K562 (cell line): Measurements from ENCODE around the gene TADA2A.

Source experiments
- ATF1 ChIP-seq, 2 experiments: fragments of 450-650 bp in 1 of 2; IDR thresholded peaks; 2 replicates each; pipeline ENCODE4 v1.6.1; 2016; ENCODE audit warnings: missing compliant biosample characterization in 1 of 2, missing genetic modification characterization in 1 of 2
- EHMT2 ChIP-seq: fragments of 450-650 bp; IDR thresholded peaks from 2 replicates; pipeline ENCODE4 v1.6.1; 2018; ENCODE audit warnings: antibody characterized with exemption
- NFYB ChIP-seq: IDR thresholded peaks from 2 replicates; pipeline ENCODE4 v1.6.1; 2011; ENCODE audit warnings: mild to moderate bottlenecking, moderate library complexity; ENCODE audit not compliant: insufficient read length; ENCODE audit errors: extremely low read depth
- TCF3 ChIP-seq: sonication (generic); formaldehyde crosslinking; IDR thresholded peaks from 2 replicates; pipeline ENCODE4 v1.4.0; 2020; ENCODE audit warnings: mild to moderate bottlenecking, missing genetic modification reagents
- TEAD4 ChIP-seq, 2 experiments: sonication (generic) in 1 of 2; formaldehyde crosslinking in 1 of 2; IDR thresholded peaks; 2 replicates each; pipeline versions ENCODE4 v1.6.1 to v1.8.0; 2012 to 2022; ENCODE audit warnings: borderline replicate concordance in 1 of 2, inconsistent platforms in 1 of 2, low read length in 1 of 2, mild to moderate bottlenecking in 1 of 2, missing genetic modification reagents in 1 of 2
- ZNF445 ChIP-seq: fragments of 250-450 bp; sonication (Bioruptor Pico); IDR thresholded peaks from 2 replicates; pipeline ENCODE4 v1.4.0; 2020; ENCODE audit warnings: low read depth, mild to moderate bottlenecking, moderate library complexity
- TF ChIP-seq, protein P1 (sequence below), 3 experiments: IDR thresholded peaks in 2 of 3; conservative IDR thresholded peaks in 1 of 3; 2 replicates each; pipeline ENCODE4 v1.5.1; 2011 to 2012; ENCODE audit warnings: low read length in 3 of 3, mild to moderate bottlenecking in 3 of 3, control low read depth in 2 of 3, improper control_type of control experiment in 1 of 3, inconsistent platforms in 1 of 3, low read depth in 1 of 3, mixed read lengths in 1 of 3, moderate library complexity in 1 of 3; ENCODE audit not compliant: insufficient read depth in 2 of 3
- TF ChIP-seq, protein P2 (sequence below): fragments of 450-650 bp; conservative IDR thresholded peaks from 2 replicates; pipeline ENCODE4 v1.6.1; 2016; ENCODE audit warnings: missing genetic modification characterization, low read depth, mild to moderate bottlenecking, missing compliant biosample characterization, moderate library complexity
- TF ChIP-seq, protein P3 (sequence below): fragments of 250-450 bp; sonication (Bioruptor Pico); IDR thresholded peaks from 2 replicates; pipeline ENCODE4 v1.4.0; 2020; ENCODE audit warnings: borderline replicate concordance
- TF ChIP-seq, protein P4 (sequence below): sonication (generic); formaldehyde crosslinking; IDR thresholded peaks from 2 replicates; pipeline ENCODE4 v1.8.0; 2022; ENCODE audit warnings: missing genetic modification reagents, mild to moderate bottlenecking, borderline replicate concordance
- TF ChIP-seq, protein P5 (sequence below), 2 experiments: fragments of 450-650 bp in 1 of 2; sonication (generic) in 1 of 2; formaldehyde crosslinking in 1 of 2; IDR thresholded peaks in 1 of 2; conservative IDR thresholded peaks in 1 of 2; 2 replicates each; pipeline versions ENCODE4 v1.6.1 to v1.8.1; 2016 to 2023; ENCODE audit warnings: mild to moderate bottlenecking in 2 of 2, moderate library complexity in 2 of 2, inconsistent platforms in 1 of 2, missing genetic modification reagents in 1 of 2

DNA sequence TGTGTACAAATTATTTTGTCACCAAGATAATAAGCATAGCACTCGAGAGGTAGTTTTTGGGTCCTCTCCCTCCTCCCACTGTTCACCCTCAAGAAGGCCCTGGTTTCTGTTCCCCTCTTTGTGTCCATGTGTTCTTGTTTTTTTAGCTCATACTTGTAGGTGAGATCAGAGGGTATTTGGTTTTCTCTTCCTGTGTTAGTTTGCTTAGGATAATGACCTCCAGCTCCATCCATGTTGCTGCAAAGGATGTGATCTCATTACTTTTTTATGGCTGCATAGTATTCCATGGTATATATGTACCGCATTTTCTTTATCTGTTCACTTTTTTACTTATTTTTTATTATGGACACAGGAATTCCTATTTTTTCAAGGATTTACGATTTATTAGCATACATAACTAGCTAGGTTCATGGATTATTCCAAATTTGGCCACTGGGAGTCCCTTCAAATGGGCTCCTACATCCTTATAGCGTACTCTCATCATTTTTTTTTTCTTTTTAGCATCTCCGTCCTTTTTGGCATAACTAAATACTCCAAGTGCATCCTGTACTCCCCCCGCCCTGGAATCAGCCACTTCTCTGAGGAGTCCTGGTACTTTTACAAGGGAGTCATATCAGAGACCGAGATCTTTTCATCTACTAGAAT is 7.3 kb downstream of the TADA2A start:
- no peak for TF ChIP-seq ZNF445 (CRISPR knock-in tag)
- TF ChIP-seq EHMT2, result no peak
- TF ChIP-seq TCF3 (CRISPR knock-in tag), result no peak
- TF ChIP-seq, protein P1, sequence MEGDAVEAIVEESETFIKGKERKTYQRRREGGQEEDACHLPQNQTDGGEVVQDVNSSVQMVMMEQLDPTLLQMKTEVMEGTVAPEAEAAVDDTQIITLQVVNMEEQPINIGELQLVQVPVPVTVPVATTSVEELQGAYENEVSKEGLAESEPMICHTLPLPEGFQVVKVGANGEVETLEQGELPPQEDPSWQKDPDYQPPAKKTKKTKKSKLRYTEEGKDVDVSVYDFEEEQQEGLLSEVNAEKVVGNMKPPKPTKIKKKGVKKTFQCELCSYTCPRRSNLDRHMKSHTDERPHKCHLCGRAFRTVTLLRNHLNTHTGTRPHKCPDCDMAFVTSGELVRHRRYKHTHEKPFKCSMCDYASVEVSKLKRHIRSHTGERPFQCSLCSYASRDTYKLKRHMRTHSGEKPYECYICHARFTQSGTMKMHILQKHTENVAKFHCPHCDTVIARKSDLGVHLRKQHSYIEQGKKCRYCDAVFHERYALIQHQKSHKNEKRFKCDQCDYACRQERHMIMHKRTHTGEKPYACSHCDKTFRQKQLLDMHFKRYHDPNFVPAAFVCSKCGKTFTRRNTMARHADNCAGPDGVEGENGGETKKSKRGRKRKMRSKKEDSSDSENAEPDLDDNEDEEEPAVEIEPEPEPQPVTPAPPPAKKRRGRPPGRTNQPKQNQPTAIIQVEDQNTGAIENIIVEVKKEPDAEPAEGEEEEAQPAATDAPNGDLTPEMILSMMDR (IDR thresholded peaks at IDR 0.05 in 2 of 3, conservative IDR thresholded peaks at IDR 0.05 in 1 of 3; ENCODE audit: insufficient read depth in 2 of 3, low read depth in 1 of 3, low read length in 3 of 3), result 0 out of 6 replicates have a peak, but pooled peaks of 2 of the 3 experiments have one; percentile 18 to 21
- no peak for TF ChIP-seq NFYB
- no peak for TF ChIP-seq TEAD4 (IDR thresholded peaks at IDR 0.05; ENCODE audit: low read length)
- TF ChIP-seq TEAD4 (CRISPR knock-in tag; IDR thresholded peaks at IDR 0.05; ENCODE audit: borderline replicate concordance), result no peak
- TF ChIP-seq, protein P2, sequence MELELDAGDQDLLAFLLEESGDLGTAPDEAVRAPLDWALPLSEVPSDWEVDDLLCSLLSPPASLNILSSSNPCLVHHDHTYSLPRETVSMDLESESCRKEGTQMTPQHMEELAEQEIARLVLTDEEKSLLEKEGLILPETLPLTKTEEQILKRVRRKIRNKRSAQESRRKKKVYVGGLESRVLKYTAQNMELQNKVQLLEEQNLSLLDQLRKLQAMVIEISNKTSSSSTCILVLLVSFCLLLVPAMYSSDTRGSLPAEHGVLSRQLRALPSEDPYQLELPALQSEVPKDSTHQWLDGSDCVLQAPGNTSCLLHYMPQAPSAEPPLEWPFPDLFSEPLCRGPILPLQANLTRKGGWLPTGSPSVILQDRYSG (tag), result no peak
- TF ChIP-seq, protein P3, sequence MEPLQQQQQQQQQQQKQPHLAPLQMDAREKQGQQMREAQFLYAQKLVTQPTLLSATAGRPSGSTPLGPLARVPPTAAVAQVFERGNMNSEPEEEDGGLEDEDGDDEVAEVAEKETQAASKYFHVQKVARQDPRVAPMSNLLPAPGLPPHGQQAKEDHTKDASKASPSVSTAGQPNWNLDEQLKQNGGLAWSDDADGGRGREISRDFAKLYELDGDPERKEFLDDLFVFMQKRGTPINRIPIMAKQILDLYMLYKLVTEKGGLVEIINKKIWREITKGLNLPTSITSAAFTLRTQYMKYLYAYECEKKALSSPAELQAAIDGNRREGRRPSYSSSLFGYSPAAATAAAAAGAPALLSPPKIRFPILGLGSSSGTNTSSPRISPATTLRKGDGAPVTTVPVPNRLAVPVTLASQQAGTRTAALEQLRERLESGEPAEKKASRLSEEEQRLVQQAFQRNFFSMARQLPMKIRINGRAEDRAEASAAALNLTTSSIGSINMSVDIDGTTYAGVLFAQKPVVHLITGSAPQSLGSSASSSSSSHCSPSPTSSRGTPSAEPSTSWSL (CRISPR knock-in tag), result no peak
- TF ChIP-seq, protein P4, sequence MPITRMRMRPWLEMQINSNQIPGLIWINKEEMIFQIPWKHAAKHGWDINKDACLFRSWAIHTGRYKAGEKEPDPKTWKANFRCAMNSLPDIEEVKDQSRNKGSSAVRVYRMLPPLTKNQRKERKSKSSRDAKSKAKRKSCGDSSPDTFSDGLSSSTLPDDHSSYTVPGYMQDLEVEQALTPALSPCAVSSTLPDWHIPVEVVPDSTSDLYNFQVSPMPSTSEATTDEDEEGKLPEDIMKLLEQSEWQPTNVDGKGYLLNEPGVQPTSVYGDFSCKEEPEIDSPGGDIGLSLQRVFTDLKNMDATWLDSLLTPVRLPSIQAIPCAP, result no peak
- TF ChIP-seq ATF1 (CRISPR knock-in tag; IDR thresholded peaks at IDR 0.05), result no peak
- no peak for TF ChIP-seq ATF1 (tag; IDR thresholded peaks at IDR 0.05)
- TF ChIP-seq, protein P5, sequence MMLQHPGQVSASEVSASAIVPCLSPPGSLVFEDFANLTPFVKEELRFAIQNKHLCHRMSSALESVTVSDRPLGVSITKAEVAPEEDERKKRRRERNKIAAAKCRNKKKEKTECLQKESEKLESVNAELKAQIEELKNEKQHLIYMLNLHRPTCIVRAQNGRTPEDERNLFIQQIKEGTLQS (IDR thresholded peaks at IDR 0.05), result no peak
- TF ChIP-seq, protein P5 (CRISPR knock-in tag; conservative IDR thresholded peaks at IDR 0.05), result no peak
